ENCODE data around the gene HEATR1.

Gene HEATR1

DNA sequence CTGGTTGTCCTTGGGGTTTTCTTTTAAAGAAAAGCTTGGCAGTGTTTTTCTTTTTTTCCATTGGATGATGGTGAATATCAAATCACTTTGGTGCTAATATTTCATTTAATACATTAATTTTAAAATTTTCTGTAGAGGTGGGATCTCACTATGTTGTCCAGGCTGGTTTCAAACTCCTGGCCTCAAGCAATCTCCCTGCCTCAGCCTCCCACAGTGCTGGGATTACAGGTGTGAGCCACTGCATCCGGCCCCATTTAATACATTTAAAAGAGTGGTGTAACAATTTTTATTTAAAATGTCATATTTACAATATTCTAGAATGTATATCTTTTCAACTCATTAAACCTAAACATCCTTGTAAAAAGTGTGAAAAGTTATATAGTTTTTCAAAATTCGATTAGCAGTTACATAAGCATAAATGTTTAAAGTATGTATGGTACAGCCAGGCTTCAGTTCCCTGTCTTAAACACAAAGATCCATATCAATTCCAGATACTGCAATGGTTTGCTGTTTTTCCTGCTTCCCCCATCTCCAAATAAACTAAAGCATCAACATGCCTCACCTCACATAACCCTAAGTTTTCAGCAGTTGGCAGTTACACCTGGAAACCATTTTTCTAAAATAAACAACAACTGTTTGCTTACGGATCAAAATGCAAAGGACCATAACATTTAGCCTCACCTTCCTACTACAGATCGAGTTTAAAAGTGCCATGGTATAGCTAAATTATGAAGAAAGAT, 89.4 kb downstream of the HEATR1 start:
- no peak for TF ChIP-seq EZH2phosphoT487 (IDR thresholded peaks at IDR 0.05; ENCODE audit: borderline replicate concordance, low read length)
- TF ChIP-seq, protein P1, sequence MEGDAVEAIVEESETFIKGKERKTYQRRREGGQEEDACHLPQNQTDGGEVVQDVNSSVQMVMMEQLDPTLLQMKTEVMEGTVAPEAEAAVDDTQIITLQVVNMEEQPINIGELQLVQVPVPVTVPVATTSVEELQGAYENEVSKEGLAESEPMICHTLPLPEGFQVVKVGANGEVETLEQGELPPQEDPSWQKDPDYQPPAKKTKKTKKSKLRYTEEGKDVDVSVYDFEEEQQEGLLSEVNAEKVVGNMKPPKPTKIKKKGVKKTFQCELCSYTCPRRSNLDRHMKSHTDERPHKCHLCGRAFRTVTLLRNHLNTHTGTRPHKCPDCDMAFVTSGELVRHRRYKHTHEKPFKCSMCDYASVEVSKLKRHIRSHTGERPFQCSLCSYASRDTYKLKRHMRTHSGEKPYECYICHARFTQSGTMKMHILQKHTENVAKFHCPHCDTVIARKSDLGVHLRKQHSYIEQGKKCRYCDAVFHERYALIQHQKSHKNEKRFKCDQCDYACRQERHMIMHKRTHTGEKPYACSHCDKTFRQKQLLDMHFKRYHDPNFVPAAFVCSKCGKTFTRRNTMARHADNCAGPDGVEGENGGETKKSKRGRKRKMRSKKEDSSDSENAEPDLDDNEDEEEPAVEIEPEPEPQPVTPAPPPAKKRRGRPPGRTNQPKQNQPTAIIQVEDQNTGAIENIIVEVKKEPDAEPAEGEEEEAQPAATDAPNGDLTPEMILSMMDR (IDR thresholded peaks at IDR 0.05; ENCODE audit: low read depth, low read length, poor library complexity, severe bottlenecking), result no peak
- Histone ChIP-seq H3F3A (ENCODE audit: control insufficient read depth, insufficient read depth) (no peaks in the 10 kb centered on the region), H3K36me3 (ENCODE audit: control insufficient read depth, low read length) (no peaks in the 10 kb centered on the region), H3K27ac (ENCODE audit: low read depth, low read length) (no peak overlapping the region), H3K27me3 (ENCODE audit: control insufficient read depth, low read length) (peaks cover 22% of the 10 kb centered on the region), H3K4me3 (ENCODE audit: low read length) (no peak overlapping the region), H3K9me2 (replicated peaks; ENCODE audit: control insufficient read depth, low read length) (no peaks in the 10 kb centered on the region), H3K4me1 (ENCODE audit: control insufficient read depth, low read length) (no peaks in the 10 kb centered on the region), H3K9me3 (ENCODE audit: control insufficient read depth, insufficient read depth, low read length) (no peaks in the 10 kb centered on the region), H3K79me2 (ENCODE audit: control insufficient read depth, low read length) (no peaks in the 10 kb centered on the region), H3K4me2 (ENCODE audit: low read length) (no peak overlapping the region), H4K20me1 (ENCODE audit: control insufficient read depth, insufficient read depth, low read depth, low read length) (no peaks in the 10 kb centered on the region)

DNA sequence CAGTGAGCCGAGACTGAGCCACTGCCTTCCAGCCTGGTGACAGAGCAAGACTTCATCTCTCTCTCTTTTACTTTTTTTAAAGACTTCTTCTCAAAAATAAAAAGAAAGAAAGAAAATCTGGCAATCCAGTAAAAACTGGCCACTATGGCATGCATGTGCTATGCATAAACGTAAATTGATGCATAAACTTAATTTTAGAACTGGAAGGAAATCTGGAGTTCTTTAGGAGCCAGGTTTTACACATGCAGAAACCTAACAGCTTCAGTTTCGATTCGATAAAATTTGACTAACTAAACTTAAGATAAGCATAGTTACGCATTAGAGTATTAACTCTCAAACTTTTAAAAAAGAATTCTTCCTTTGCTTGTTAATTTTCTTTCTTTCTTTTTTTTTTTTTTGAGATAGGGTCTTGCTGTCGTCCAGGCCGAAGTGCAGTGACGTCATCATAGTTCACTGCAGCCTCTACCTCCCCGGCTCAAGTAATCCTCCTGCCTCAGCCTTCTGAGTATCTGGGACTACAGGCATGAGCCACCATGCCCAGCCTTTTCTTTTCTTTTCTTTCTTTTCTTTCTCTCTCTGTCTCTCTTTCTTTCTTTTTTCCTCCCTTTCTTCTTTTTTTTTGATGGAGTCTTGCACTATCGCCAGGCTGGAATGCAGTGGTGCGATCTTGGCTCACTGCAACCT, 92.4 kb downstream of the HEATR1 start:
- Histone ChIP-seq H4K20me1 (ENCODE audit: control insufficient read depth, insufficient read depth, low read depth, low read length) (no peaks in the 10 kb centered on the region), H3K9me2 (replicated peaks; ENCODE audit: control insufficient read depth, low read length) (no peaks in the 10 kb centered on the region), H3K27me3 (ENCODE audit: control insufficient read depth, low read length) (peaks cover 18% of the 10 kb centered on the region), H3K4me3 (ENCODE audit: low read length) (no peak overlapping the region), H3K27ac (ENCODE audit: low read depth, low read length) (no peak overlapping the region), H3K4me2 (ENCODE audit: low read length) (no peak overlapping the region), H3K36me3 (ENCODE audit: control insufficient read depth, low read length) (no peaks in the 10 kb centered on the region), H3F3A (ENCODE audit: control insufficient read depth, insufficient read depth) (no peaks in the 10 kb centered on the region), H3K79me2 (ENCODE audit: control insufficient read depth, low read length) (no peaks in the 10 kb centered on the region), H3K4me1 (ENCODE audit: control insufficient read depth, low read length) (no peaks in the 10 kb centered on the region), H3K9me3 (ENCODE audit: control insufficient read depth, insufficient read depth, low read length) (no peaks in the 10 kb centered on the region)
- no peak for TF ChIP-seq EZH2phosphoT487 (IDR thresholded peaks at IDR 0.05; ENCODE audit: borderline replicate concordance, low read length)
- TF ChIP-seq, protein P1 (IDR thresholded peaks at IDR 0.05; ENCODE audit: low read depth, low read length, poor library complexity, severe bottlenecking), result no peak

DNA sequence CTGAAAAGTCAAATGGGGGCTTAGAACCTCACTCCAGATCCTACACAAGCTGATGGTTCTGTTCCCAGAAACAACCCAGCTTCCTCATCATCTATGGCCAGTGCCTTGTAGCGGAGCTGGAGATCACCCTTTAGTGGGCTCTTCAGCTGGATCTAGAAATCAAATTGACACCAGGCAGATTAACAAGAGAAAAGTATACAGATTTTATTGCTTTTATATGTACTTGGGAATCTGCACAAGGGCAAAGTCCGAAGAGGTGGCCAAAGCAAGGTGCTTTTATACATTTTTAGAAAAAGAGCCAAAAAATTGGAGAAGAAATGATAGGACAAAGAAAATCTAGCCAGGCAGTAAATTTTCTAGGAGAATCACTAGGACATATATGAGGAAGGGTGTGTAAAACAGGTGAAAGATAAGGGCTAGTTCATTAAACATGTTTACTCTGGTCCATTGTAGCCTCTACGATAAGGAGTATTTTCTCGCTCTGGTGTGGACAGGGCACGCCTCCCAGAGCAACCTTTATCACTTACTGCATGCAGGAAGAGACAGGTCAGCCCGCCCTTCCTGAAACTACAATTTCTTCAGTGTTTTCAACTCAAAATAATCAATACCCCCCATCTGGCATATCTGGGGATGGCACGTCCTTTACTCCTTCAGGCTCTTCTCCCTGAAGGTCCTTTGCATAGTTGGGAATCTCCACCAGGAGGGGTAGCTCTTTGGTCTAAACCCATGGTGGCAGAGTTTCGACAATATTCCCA, 94.5 kb downstream of the HEATR1 start:
- Histone ChIP-seq H3K9me3 (ENCODE audit: control insufficient read depth, insufficient read depth, low read length) (no peaks in the 10 kb centered on the region), H3K36me3 (ENCODE audit: control insufficient read depth, low read length) (no peaks in the 10 kb centered on the region), H3K27me3 (ENCODE audit: control insufficient read depth, low read length) (peaks cover 10% of the 10 kb centered on the region), H3K27ac (ENCODE audit: low read depth, low read length) (no peak overlapping the region), H3K4me1 (ENCODE audit: control insufficient read depth, low read length) (no peaks in the 10 kb centered on the region), H3F3A (ENCODE audit: control insufficient read depth, insufficient read depth) (no peaks in the 10 kb centered on the region), H3K4me2 (ENCODE audit: low read length) (no peak overlapping the region), H3K9me2 (replicated peaks; ENCODE audit: control insufficient read depth, low read length) (no peaks in the 10 kb centered on the region), H3K79me2 (ENCODE audit: control insufficient read depth, low read length) (no peaks in the 10 kb centered on the region), H3K4me3 (ENCODE audit: low read length) (no peak overlapping the region), H4K20me1 (ENCODE audit: control insufficient read depth, insufficient read depth, low read depth, low read length) (no peaks in the 10 kb centered on the region)
- no peak for TF ChIP-seq EZH2phosphoT487 (IDR thresholded peaks at IDR 0.05; ENCODE audit: borderline replicate concordance, low read length)
- TF ChIP-seq, protein P1 (IDR thresholded peaks at IDR 0.05; ENCODE audit: low read depth, low read length, poor library complexity, severe bottlenecking), result no peak
